DND-41 (cell line): ENCODE results near the gene DOK4.
A peak's percentile ranks its signal among the peaks of the same experiment; 100 is the strongest.

Source experiments
- ATAC-seq: fragments of 200-7000 bp; cut with Tn5 transposase; 3 replicates; pipeline ENCODE4 v1.9.1; 2021; ENCODE audit warnings: low read depth; ENCODE audit not compliant: insufficient read depth
- DNase-seq: peaks from one replicate; pipeline ENCODE4 v3.0.0-alpha.2; 2020
- H2AFZ ChIP-seq: 2 replicates; pipeline ENCODE4 v1.6.0; 2012; ENCODE audit warnings: low read depth, low read length
- H3K27ac ChIP-seq: 2 replicates; pipeline ENCODE4 v1.5.1; 2012; ENCODE audit warnings: low read length, inconsistent platforms
- H3K27me3 ChIP-seq: fragments of 200-600 bp; sonication (generic); 2 replicates; pipeline ENCODE4 v1.6.0; 2012; ENCODE audit warnings: low read length, mild to moderate bottlenecking, inconsistent platforms; ENCODE audit not compliant: insufficient read depth, poor library complexity
- H3K36me3 ChIP-seq: 2 replicates; pipeline ENCODE4 v1.5.1; 2012; ENCODE audit warnings: low read length, inconsistent platforms; ENCODE audit not compliant: insufficient read depth
- H3K4me1 ChIP-seq: 2 replicates; pipeline ENCODE4 v1.5.1; 2012; ENCODE audit warnings: mild to moderate bottlenecking, low read length; ENCODE audit not compliant: insufficient read depth
- H3K4me2 ChIP-seq: 2 replicates; pipeline ENCODE4 v1.6.0; 2012; ENCODE audit warnings: mild to moderate bottlenecking, moderate library complexity, low read length, inconsistent platforms; ENCODE audit not compliant: insufficient read depth
- H3K4me3 ChIP-seq, 2 experiments: fragments of 200-600 bp in 1 of 2; shearing (Covaris generic) in 1 of 2; 2 replicates each; pipeline ENCODE4 v1.5.1; 2012 to 2016; ENCODE audit warnings: inconsistent platforms in 2 of 2, low read length in 2 of 2, mild to moderate bottlenecking in 2 of 2, low read depth in 1 of 2, moderate library complexity in 1 of 2
- H3K79me2 ChIP-seq: 2 replicates; pipeline ENCODE4 v1.6.0; 2012; ENCODE audit warnings: low read length, inconsistent platforms; ENCODE audit not compliant: insufficient read depth
- H3K9ac ChIP-seq: 2 replicates; pipeline ENCODE4 v1.6.0; 2012; ENCODE audit warnings: low read depth, mild to moderate bottlenecking, inconsistent platforms, low read length, moderate library complexity
- H3K9me3 ChIP-seq: 2 replicates; pipeline ENCODE4 v1.5.1; 2012; ENCODE audit warnings: low read length, moderate library complexity, mild to moderate bottlenecking, inconsistent platforms; ENCODE audit not compliant: insufficient read depth, severe bottlenecking
- H4K20me1 ChIP-seq: 2 replicates; pipeline ENCODE4 v1.6.0; 2012; ENCODE audit warnings: low read length; ENCODE audit not compliant: insufficient read depth
- CTCF ChIP-seq: IDR thresholded peaks from 2 replicates; pipeline ENCODE4 v1.5.1; 2012; ENCODE audit warnings: borderline replicate concordance, low read length, moderate library complexity, mild to moderate bottlenecking; ENCODE audit not compliant: poor library complexity, severe bottlenecking; ENCODE audit errors: extremely low read depth
- EZH2 ChIP-seq: IDR thresholded peaks from 3 replicates; pipeline ENCODE4 v1.6.1; 2012; ENCODE audit warnings: borderline replicate concordance, low read depth, mild to moderate bottlenecking, moderate library complexity, low read length, inconsistent platforms; ENCODE audit not compliant: severe bottlenecking

DOK4 gene

GRCh38 chr16:57452021-57452420, 34.3 kb downstream of the DOK4 start:
- H3K4me2 ChIP-seq: no peak overlapping the region

GRCh38 chr16:57447186-57447962, 38.9 kb downstream of the DOK4 start, which contains the start of the genes CIAPIN1 and COQ9:
CIAPIN1 (minus strand) TSS chr16:57447385; CDS start chr16:57440928, 6,457 bp downstream.
COQ9 (plus strand) TSS chr16:57447479; CDS start chr16:57447506, 27 bp downstream.
- no peak for TF ChIP-seq CTCF
- no peak for TF ChIP-seq EZH2
- H3K4me3 ChIP-seq: peak within 1 kb of the TSS; percentile 83 to 85
- ATAC-seq (peak; percentile 99), DNase-seq (peak; percentile 94)
- peak within 1 kb of the TSS; percentile 89 for H2AFZ ChIP-seq
- no peaks in the 10 kb centered on the region; the same call in 1 of the 2 replicates for H4K20me1 ChIP-seq
- H3K4me2 ChIP-seq: peak within 1 kb of the TSS; percentile 91
- H3K27me3 ChIP-seq: no peaks in the 10 kb centered on the region
- H3K79me2 ChIP-seq: peaks cover 61% of the 10 kb centered on the region
- H3K4me1 ChIP-seq: peaks cover 28% of the 10 kb centered on the region
- H3K27ac ChIP-seq: peak within 1 kb of the TSS; percentile 82
- no peaks in the 10 kb centered on the region for H3K9me3 ChIP-seq
- H3K9ac ChIP-seq: peak within 1 kb of the TSS; percentile 90
- H3K36me3 ChIP-seq: peaks cover 16% of the 10 kb centered on the region

More at GRCh38 chr16:57452021-57452420, 34.3 kb downstream of the DOK4 start:
- Histone ChIP-seq H3K36me3 (peaks cover 51% of the 10 kb centered on the region), H3K9ac (no peak overlapping the region), H3K79me2 (peaks cover 16% of the 10 kb centered on the region), H2AFZ (no peak overlapping the region), H3K27me3 (no peaks in the 10 kb centered on the region), H3K27ac (no peak overlapping the region), H4K20me1 (no peaks in the 10 kb centered on the region), H3K4me1 (peaks cover 14% of the 10 kb centered on the region), H3K4me3 (no peak overlapping the region), H3K9me3 (no peaks in the 10 kb centered on the region)
- DNase-seq (no peak), ATAC-seq (no peak)
- TF ChIP-seq CTCF (no peak), EZH2 (no peak)

DNA sequence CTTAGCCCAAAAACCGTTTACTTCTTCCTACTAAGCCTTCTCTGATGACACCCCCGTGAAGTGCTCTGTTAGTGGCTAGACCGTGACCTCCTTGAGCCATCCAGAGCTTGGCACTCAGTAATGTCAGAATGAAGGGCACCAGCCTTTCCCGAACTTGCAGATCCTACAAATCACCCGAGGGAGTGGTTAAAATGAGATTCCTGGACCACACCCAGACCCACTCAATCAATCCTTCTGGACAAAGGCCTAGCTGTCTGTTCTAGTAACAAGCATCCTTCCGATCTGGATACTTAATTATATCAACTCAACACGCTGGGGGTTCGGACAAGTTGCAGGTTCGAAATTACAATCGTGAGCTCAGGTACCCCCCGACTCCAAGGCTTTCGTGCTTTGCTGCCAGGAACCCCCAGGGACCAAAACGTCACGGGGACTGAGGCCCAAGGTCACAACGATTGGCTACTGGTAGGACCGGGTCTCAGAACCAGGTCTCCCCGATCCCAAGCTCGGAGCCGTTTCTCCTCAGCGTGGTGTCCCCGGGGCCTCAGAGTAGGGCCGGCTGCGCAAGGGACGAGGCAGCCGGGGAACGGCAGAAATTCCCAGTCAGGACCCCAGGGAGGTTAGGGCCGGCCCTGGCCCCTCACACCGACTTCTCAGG, 39.6 kb downstream of the DOK4 start:
- Histone ChIP-seq H3K4me2 (peak overlapping the region; percentile 91), H3K27ac (peak overlapping the region; percentile 82), H3K9ac (peak overlapping the region; percentile 90), H3K27me3 (no peaks in the 10 kb centered on the region), H3K4me3 (peak overlapping the region; percentile 83 to 85), H3K36me3 (peaks cover 12% of the 10 kb centered on the region), H4K20me1 (no peaks in the 10 kb centered on the region; the same call in 1 of the 2 replicates), H2AFZ (peak overlapping the region; percentile 89), H3K4me1 (peaks cover 28% of the 10 kb centered on the region), H3K9me3 (no peaks in the 10 kb centered on the region), H3K79me2 (peaks cover 65% of the 10 kb centered on the region)
- no peak for TF ChIP-seq CTCF
- no peak for TF ChIP-seq EZH2
- DNase-seq (no peak), ATAC-seq (peak; percentile 29; the same call in 2 of the 3 replicates)
